Measurements from ENCODE around the gene CDV3. TPM values are rescaled to one million over a fixed set of nuclear protein-coding genes. Genes with fewer than 3 reads are reported as not detected.
"Not testable (repeated sequence)": the region's sequence is repeated elsewhere in the genome, so short reads cannot be mapped to it uniquely, and the experiment has no call there.

Gene CDV3
- polyA plus RNA-seq (ENCODE audit: insufficient read length in 4 of 4) = 100 to 1,000 TPM; 104 to 167 (median 140) TPM

- DNase-seq (ENCODE audit: low read depth in 4 of 4, low spot score in 3 of 4) = no peak
Measured at GRCh38 chr3:133573629-133574194, at the start of gene CDV3. Gene CDV3 (plus strand): TSS chr3:133573686. CDS start chr3:133574045, 359 bp downstream.

- DNase-seq (ENCODE audit: low read depth in 4 of 4, low spot score in 3 of 4) = not testable (repeated sequence)
Measured at GRCh38 chr3:133523758-133524157, 49.7 kb upstream of the CDV3 start.

- no peak for DNase-seq (ENCODE audit: low read depth in 4 of 4, low spot score in 3 of 4)
Measured at GRCh38 chr3:133525435-133525834, 48.1 kb upstream of the CDV3 start.

GRCh38 chr3:133527081-133527715 lies 46.3 kb upstream of the CDV3 start:
- no peak for DNase-seq (ENCODE audit: low read depth in 4 of 4, low spot score in 3 of 4)

GRCh38 chr3:133529809-133530208 lies 43.7 kb upstream of the CDV3 start:
- no peak for DNase-seq (ENCODE audit: low read depth in 4 of 4, low spot score in 3 of 4)

- DNase-seq (ENCODE audit: low read depth in 4 of 4, low spot score in 3 of 4) = no peak
Measured at GRCh38 chr3:133531981-133532380, 41.5 kb upstream of the CDV3 start.

GRCh38 chr3:133532951-133533350 lies 40.5 kb upstream of the CDV3 start:
- DNase-seq (ENCODE audit: low read depth in 4 of 4, low spot score in 3 of 4) = no peak

- DNase-seq (ENCODE audit: low read depth in 4 of 4, low spot score in 3 of 4) = no peak
Measured at GRCh38 chr3:133535971-133536881, 37.3 kb upstream of the CDV3 start.

GRCh38 chr3:133537131-133537530 lies 36.4 kb upstream of the CDV3 start:
- not testable (repeated sequence) for DNase-seq (ENCODE audit: low read depth in 4 of 4, low spot score in 3 of 4)

- no peak for DNase-seq (ENCODE audit: low read depth in 4 of 4, low spot score in 3 of 4)
Measured at GRCh38 chr3:133538154-133538553, 35.3 kb upstream of the CDV3 start.

GRCh38 chr3:133540896-133541674 lies 32.4 kb upstream of the CDV3 start:
- DNase-seq (ENCODE audit: low read depth in 4 of 4, low spot score in 3 of 4) = no peak

GRCh38 chr3:133542871-133543270 lies 30.6 kb upstream of the CDV3 start:
- no peak for DNase-seq (ENCODE audit: low read depth in 4 of 4, low spot score in 3 of 4)

GRCh38 chr3:133544983-133545382 lies 28.5 kb upstream of the CDV3 start:
- DNase-seq (ENCODE audit: low read depth in 4 of 4, low spot score in 3 of 4) = not testable (repeated sequence)

GRCh38 chr3:133547432-133548041 lies 25.9 kb upstream of the CDV3 start:
- DNase-seq (ENCODE audit: low read depth in 4 of 4, low spot score in 3 of 4) = no peak

GRCh38 chr3:133548090-133548489 lies 25.4 kb upstream of the CDV3 start:
- no peak for DNase-seq (ENCODE audit: low read depth in 4 of 4, low spot score in 3 of 4)

- DNase-seq (ENCODE audit: low read depth in 4 of 4, low spot score in 3 of 4) = no peak
Measured at GRCh38 chr3:133549565-133549964, 23.9 kb upstream of the CDV3 start.

GRCh38 chr3:133551589-133551988 lies 21.9 kb upstream of the CDV3 start:
- DNase-seq (ENCODE audit: low read depth in 4 of 4, low spot score in 3 of 4) = not testable (repeated sequence)

- no peak for DNase-seq (ENCODE audit: low read depth in 4 of 4, low spot score in 3 of 4)
Measured at GRCh38 chr3:133561679-133562078, 11.8 kb upstream of the CDV3 start.

GRCh38 chr3:133562376-133562775 lies 11.1 kb upstream of the CDV3 start:
- no peak for DNase-seq (ENCODE audit: low read depth in 4 of 4, low spot score in 3 of 4)

GRCh38 chr3:133563186-133563591 lies 10.3 kb upstream of the CDV3 start:
- no peak for DNase-seq (ENCODE audit: low read depth in 4 of 4, low spot score in 3 of 4)

All from left renal pelvis (tissue), 4 donors.